Activated naive CD4-positive, alpha-beta T cell treated with anti-CD3 and anti-CD28 coated beads, Interleukin-2, amount 10 ng/mL, durations not matched to agents 7 days and 5 days (primary cell): ENCODE data around the gene NEK6.

Experiments used
- CTCF ChIA-PET: fragments of 350-600 bp; sonication (Branson Sonifier 250); formaldehyde crosslinking; loops from one replicate; lab custom pipeline; 2021; ENCODE audit warnings: antibody characterized with exemption; lab: Charles Lee
- DNase-seq: peaks from one replicate; pipeline ENCODE4 v3.0.0-alpha.2; 2020
- H3K27ac Mint-ChIP-seq: one replicate; pipeline ENCODE4 v1.8.0; 2021; ENCODE audit warnings: mild to moderate bottlenecking, moderate library complexity, mixed read lengths
- H3K27me3 Mint-ChIP-seq: one replicate; pipeline ENCODE4 v1.8.0; 2021; ENCODE audit warnings: mild to moderate bottlenecking, mixed read lengths
- H3K36me3 Mint-ChIP-seq: one replicate; pipeline ENCODE4 v1.8.0; 2021; ENCODE audit warnings: mixed read lengths
- H3K4me1 Mint-ChIP-seq: one replicate; pipeline ENCODE4 v1.8.0; 2021; ENCODE audit warnings: mixed read lengths
- H3K4me3 Mint-ChIP-seq: one replicate; pipeline ENCODE4 v1.8.0; 2021; ENCODE audit warnings: mild to moderate bottlenecking, moderate library complexity, mixed read lengths
- H3K9me3 Mint-ChIP-seq: one replicate; pipeline ENCODE4 v1.8.0; 2021; ENCODE audit warnings: mixed read lengths

The NEK6 gene

DNA sequence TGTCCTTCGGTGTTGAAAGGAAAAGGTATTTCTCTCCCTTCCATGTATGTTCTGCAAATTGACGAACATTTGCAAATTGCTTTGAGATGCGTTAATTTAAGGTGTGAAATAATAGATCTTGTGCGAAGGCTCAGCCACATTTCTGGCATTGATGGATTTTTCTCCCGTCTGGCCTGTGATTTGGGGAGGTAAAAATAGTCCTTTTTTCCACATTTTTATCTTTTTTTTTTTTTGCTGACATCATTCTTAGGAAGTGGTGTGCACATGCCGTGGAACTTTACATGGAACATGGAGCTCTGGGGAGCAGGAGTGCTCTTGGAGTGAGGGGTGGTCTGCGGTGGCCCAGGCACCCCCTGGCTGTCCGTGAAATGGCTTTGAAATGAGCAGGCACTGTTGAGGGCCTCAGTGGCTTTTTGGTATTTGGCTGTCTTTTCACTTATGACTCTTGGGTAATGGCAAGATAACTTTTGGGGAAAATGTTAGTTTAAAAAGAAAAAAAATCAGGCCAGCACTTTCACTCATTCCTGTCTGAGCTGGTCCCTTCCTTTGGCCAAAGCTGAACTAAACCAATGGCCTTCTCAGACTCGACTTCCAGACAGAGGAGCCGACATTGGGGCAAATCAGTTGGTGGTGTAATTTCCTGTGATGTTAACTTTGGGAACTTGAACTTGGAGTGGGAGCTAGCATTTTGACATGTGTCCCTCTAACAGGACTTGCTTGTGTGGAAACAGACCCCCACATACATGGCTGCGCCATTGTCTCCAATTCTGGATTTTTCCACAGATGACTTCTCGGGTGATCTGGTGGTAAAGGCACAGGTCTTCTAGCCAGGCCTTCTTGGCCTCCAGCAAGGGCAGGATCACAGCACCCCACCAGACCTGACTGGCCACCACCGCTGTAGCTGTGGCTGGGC is 4.2 kb downstream of the NEK6 start:
- Mint-ChIP-seq H3K4me3 (no peak overlapping the region), H3K27ac (no peak overlapping the region), H3K27me3 (peaks cover 88% of the 10 kb centered on the region), H3K4me1 (peaks cover 36% of the 10 kb centered on the region), H3K36me3 (peaks cover 5% of the 10 kb centered on the region), H3K9me3 (no peaks in the 10 kb centered on the region)
- CTCF ChIA-PET = no interaction called here
- no peak for DNase-seq

DNA sequence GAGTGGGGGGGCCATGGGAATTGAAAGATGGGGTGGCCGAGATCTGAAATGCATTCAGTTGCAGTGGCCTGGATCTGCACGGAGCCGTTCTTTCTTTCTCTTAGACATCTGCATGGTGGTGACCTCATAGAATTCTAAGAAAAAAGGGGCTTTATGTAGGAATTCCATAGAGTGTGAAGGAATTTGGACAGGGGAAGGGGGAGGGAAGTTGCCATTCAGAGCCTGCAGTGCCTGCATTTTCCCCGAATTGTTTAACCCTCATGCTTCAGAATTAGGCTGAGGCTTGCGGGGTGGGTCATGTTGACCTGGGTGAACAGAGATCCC is 4.9 kb downstream of the NEK6 start:
- Mint-ChIP-seq H3K36me3 (peaks cover 2% of the 10 kb centered on the region), H3K27ac (no peak overlapping the region), H3K4me3 (no peak overlapping the region), H3K27me3 (peaks cover 88% of the 10 kb centered on the region), H3K9me3 (no peaks in the 10 kb centered on the region), H3K4me1 (peaks cover 37% of the 10 kb centered on the region)
- CTCF ChIA-PET = no interaction called here
- no peak for DNase-seq

DNA sequence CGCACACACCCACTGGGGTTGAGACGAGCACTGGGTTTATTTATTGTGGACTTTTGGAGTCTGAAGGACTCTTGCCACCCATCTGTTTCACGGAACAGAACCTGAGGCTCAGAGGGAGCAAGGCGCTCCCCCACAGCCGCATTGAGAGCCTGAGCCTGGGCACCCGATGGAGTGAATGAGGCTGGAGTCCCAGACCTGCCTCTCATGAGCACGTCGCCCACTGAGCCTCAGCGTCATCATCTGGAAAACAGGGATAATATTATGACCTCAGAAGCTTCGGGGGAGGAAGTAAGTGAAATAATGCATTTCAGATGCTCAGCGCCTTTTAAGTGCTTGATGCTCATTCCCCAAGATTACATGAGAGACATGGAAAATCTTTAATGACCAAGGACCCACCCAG is 5.5 kb downstream of the NEK6 start:
- peaks cover 2% of the 10 kb centered on the region for H3K36me3 Mint-ChIP-seq
- DNase-seq = no peak
- H3K4me1 Mint-ChIP-seq = peaks cover 39% of the 10 kb centered on the region
- CTCF ChIA-PET = no interaction called here
- no peak overlapping the region for H3K27ac Mint-ChIP-seq
- peaks cover 90% of the 10 kb centered on the region for H3K27me3 Mint-ChIP-seq
- no peak overlapping the region for H3K4me3 Mint-ChIP-seq
- no peaks in the 10 kb centered on the region for H3K9me3 Mint-ChIP-seq

DNA sequence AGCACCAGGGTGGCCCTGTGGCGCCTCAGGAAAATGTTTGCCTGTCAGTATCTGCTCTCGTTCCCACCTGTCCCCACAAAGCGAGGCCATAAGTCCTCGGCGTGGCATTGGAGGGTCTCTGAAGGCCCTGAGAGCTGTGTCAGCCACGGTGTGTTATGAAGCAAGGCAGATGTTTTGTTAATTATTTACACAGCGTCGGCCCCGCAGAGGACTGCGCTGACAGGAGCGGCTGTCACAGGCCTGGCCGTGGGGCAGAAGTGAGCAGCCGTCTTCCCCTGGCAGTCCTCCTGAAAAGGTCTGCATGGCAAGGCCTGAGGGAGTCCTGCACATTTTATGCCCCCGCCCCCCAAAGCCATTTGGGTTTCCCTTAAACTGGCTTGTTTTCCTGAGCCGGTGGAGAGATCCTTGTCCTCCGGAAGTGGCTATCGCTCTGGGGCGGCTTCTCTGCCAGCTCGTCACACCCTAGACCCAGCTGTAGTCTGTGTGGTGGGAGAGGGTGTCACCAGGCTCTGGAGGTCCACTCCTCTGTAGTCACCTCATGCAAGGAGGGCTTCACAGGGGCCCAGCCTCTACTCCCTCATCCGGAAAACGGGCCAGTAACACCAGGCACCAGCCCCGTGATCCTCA is 6.2 kb downstream of the NEK6 start:
- peaks cover 33% of the 10 kb centered on the region for H3K4me1 Mint-ChIP-seq
- no peak for DNase-seq
- H3K36me3 Mint-ChIP-seq = no peaks in the 10 kb centered on the region
- no peaks in the 10 kb centered on the region for H3K9me3 Mint-ChIP-seq
- H3K27me3 Mint-ChIP-seq = peaks cover 87% of the 10 kb centered on the region
- no peak overlapping the region for H3K27ac Mint-ChIP-seq
- no peak overlapping the region for H3K4me3 Mint-ChIP-seq
- CTCF ChIA-PET = no interaction called here

DNA sequence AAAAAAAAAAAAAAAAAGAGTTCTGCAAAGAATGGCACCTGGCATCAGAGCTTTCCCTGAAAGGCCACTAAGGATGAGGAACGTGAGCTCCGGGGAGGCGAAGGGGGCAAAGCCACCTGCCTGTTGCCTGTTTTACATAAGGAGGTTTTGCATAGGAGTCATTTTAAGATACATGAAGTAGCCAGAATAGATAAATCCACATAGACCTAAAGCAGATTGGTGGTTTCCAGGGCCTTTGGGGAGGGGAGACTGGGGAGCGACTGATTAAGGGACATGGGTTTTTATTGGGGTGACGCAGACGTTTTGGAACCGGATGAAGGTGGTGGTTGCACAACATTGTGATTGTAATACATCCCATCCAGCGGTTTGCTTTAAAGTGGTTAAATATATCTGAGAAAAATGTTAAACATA is 7.1 kb downstream of the NEK6 start:
- Mint-ChIP-seq H3K4me1 (peaks cover 27% of the 10 kb centered on the region), H3K9me3 (no peaks in the 10 kb centered on the region), H3K27ac (no peak overlapping the region), H3K36me3 (no peaks in the 10 kb centered on the region), H3K27me3 (peaks cover 84% of the 10 kb centered on the region), H3K4me3 (no peak overlapping the region)
- no peak for DNase-seq
- CTCF ChIA-PET = no interaction called here

DNA sequence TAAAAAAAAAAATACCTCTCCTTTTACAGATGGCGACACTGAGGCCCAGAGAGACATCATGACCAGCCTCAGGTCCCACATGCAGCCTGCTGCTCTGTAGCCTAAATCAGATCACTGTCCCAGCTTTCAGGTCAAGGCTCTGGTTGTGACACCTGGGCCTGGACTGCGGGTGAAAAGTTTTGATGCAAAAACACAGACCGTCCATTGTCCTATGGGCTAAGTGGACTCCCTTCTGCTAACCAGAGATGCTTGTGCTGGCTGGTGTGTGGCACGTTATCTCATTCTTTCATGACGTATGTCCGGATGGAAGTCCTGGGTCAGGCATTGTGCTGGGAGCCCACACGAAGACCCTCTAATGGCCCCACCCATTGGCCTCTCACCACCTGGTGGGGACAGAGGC is 7.8 kb downstream of the NEK6 start:
- Mint-ChIP-seq H3K9me3 (no peaks in the 10 kb centered on the region), H3K4me1 (peaks cover 25% of the 10 kb centered on the region), H3K27me3 (peaks cover 83% of the 10 kb centered on the region), H3K27ac (no peak overlapping the region), H3K36me3 (no peaks in the 10 kb centered on the region), H3K4me3 (no peak overlapping the region)
- CTCF ChIA-PET = no interaction called here
- no peak for DNase-seq

DNA sequence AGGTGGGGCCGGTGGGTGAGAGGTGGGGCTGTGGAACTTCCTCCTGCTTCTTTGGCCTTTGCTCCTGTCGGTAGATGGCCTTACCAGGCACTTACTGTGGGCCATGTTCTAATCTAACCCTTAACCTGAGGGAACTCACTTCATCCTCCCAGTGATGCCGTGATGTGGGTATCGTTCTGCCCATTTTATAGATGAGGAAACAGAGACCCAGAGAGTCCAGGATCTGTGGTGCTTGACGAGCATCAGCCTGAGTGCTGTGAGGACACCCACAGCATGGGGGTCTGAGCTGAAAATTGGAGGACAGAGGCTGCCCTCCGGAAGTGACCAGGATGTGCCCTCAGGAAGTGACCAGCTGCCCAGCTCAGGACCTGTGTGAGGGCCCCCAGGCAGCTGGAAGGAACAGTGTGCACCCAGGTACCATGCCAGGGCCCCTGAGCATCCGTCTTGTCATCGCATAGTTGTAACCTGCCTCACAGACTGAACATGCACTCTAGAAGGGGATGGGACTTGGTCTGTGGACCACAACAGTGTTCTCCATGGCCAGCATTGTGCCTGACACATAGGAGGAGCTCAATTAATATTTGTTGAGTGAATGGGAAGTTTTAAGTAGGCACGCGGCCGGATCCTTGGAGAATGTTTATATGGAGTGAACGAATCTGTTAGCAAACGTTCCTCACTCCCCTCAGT is 8.5 kb downstream of the NEK6 start:
- no peaks in the 10 kb centered on the region for H3K36me3 Mint-ChIP-seq
- H3K4me3 Mint-ChIP-seq = no peak overlapping the region
- CTCF ChIA-PET = no interaction called here
- DNase-seq = no peak
- H3K4me1 Mint-ChIP-seq = peaks cover 17% of the 10 kb centered on the region
- no peak overlapping the region for H3K27ac Mint-ChIP-seq
- H3K27me3 Mint-ChIP-seq = peaks cover 81% of the 10 kb centered on the region
- no peaks in the 10 kb centered on the region for H3K9me3 Mint-ChIP-seq

DNA sequence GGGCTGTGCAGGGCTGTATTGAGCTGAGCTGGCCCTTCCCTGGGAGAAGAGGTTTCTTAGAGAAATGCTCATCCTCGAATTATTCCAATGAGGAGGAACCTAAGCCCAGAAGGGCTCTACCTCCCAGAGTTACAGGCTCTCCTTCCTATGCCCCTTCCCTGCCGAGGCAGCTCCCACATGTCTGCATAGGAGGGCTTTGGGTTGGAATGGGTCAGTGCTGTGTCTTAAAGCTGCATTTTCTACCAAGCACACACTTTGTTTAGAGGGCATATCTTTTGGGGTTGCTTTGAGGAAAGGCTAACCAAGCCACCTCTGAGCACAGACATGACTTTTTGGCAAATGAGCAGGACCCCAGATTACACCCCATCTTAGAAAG is 9.1 kb downstream of the NEK6 start:
- Mint-ChIP-seq H3K4me3 (no peak overlapping the region), H3K9me3 (no peaks in the 10 kb centered on the region), H3K4me1 (peaks cover 12% of the 10 kb centered on the region), H3K27ac (no peak overlapping the region), H3K36me3 (no peaks in the 10 kb centered on the region), H3K27me3 (peaks cover 79% of the 10 kb centered on the region)
- CTCF ChIA-PET = no interaction called here
- no peak for DNase-seq

DNA sequence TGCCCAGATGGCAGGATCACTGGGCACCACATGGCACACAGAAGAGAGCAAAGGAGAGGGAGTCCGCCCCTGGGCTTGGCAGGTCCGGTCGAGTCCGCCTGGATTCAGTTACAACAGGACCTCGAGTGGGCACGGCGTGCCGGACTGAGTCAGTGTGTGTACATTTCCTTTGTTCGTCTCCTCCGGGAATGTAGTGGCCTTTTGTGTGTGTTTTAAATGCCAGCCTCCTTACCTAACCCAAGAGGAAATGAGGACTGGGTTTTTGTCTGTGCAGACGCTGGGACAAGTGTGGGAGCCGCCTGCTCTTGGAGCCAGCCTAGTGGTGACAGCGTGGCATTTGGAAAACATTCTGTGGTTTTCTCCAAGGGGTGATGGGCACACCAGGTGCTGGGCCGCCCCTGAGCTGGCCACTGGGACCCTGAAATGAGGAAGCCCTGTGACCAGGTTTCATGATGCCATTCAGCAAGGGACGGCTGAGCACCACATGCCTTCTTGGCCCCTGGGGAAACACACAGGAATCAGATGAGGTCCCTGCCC is 9.6 kb downstream of the NEK6 start:
- Mint-ChIP-seq H3K4me1 (peaks cover 12% of the 10 kb centered on the region), H3K27ac (peak overlapping the region; percentile 29), H3K36me3 (no peaks in the 10 kb centered on the region), H3K9me3 (no peaks in the 10 kb centered on the region), H3K4me3 (no peak overlapping the region), H3K27me3 (peaks cover 74% of the 10 kb centered on the region)
- DNase-seq = no peak
- CTCF ChIA-PET = no interaction called here

DNA sequence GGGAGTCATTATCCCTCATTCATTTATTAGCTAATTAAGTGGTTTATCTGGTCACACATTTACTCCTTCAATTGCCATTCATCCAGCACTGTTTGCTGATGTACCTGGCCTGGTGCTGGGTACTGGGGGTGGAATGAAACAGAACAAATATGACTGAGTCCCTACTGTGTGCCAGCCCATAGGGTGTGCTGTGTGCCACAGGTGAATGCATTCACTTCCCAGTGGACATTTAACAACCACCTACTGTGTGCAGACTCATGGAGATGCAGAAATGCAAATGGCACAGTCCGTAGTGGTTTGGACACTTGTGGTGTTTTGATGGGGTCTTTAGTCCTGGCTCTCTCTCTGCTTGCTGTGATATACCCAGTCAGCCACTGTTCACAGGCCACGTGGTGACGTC is 10.5 kb downstream of the NEK6 start:
- Mint-ChIP-seq H3K9me3 (no peaks in the 10 kb centered on the region), H3K4me3 (no peak overlapping the region), H3K4me1 (peaks cover 12% of the 10 kb centered on the region), H3K27ac (no peak overlapping the region), H3K36me3 (no peaks in the 10 kb centered on the region), H3K27me3 (peaks cover 73% of the 10 kb centered on the region)
- CTCF ChIA-PET = no interaction called here
- no peak for DNase-seq

DNA sequence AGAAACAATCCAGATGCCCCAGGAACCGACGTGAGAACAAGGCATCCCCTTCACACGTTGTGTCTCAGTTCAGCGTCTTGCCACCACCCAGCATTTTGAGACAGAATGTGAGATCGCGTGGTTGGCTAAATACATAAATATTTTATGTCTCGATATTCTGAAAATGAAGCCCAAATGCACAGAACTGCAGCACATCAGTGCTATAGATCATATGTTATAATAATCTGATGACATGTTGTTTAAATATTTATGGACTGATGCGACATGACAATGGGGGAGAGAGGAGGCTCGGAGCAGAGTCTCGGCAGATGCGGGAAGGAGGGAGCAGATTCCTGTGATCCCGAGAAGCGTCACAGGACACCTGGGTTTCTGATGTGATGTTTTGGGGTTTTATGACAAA is 10.9 kb downstream of the NEK6 start:
- no peak overlapping the region for H3K27ac Mint-ChIP-seq

DNA sequence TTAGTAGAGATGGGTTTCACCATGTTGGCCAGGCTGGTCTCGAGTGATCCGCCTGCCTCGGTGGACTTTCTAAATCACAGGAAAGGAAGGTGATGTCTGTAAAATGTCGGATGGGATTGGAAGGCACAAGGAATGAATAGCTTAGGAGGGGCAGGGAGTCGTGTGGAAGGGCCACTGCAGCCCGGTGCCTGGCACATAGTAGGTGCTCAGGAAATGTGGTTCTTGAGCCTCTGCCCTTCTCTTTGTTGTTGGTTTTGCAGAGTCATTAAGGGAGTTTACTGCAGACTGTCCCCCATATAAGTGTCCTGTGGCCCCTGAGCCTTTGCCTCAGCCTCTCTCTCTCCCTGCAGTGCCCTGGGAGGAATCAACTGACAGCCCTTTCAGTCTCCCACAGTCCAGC is 11.8 kb downstream of the NEK6 start:
- H3K9me3 Mint-ChIP-seq = no peaks in the 10 kb centered on the region
- H3K4me1 Mint-ChIP-seq = peaks cover 12% of the 10 kb centered on the region
- H3K4me3 Mint-ChIP-seq = no peak overlapping the region

More for the DNA sequence above, 10.9 kb downstream of the NEK6 start:
- Mint-ChIP-seq H3K4me1 (peaks cover 12% of the 10 kb centered on the region), H3K9me3 (no peaks in the 10 kb centered on the region), H3K27me3 (peaks cover 71% of the 10 kb centered on the region), H3K36me3 (no peaks in the 10 kb centered on the region), H3K4me3 (no peak overlapping the region)
- CTCF ChIA-PET = no interaction called here
- no peak for DNase-seq

DNA sequence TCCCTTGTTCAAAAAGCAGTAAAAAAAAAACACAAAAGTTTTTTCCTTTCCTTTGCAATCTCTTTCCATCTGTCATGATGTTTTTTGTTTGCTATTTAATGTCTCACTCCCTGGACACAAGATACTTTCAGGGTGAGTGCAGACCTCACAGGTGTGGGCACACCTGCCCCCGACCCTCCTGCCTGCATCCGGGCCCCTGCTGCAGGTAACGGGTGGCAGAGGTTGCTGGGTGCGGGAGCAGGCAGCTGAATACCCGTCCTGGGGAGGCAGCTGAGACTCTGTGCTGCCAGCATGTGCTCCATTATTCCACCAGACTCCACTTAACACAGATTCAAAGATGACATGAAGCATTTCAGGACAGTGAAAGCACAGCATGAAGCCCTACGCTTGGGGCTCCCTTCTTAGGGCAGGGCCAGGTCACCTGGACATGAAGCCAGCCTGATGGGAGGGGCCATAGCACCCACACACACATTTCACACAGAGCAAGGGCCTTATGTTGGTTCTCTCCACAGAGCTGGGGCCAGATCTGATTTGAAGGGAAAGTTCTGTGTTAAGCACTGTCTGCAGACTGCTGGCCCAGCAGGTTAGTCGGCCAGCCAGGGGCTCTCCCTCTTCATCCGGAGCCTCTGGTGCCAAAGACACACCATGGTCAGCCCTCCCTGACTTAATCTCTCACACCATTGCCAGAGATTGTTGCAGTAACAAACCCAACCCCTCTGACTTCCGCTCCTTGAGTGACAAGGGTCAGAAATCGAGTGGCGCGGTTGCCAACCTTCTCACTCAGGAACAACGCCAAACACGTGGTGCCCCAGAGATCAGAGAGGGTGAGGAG is 13.0 kb downstream of the NEK6 start:
- Mint-ChIP-seq H3K4me3 (no peak overlapping the region), H3K27me3 (peaks cover 71% of the 10 kb centered on the region), H3K27ac (no peak overlapping the region), H3K4me1 (peaks cover 12% of the 10 kb centered on the region), H3K36me3 (no peaks in the 10 kb centered on the region), H3K9me3 (no peaks in the 10 kb centered on the region)
- CTCF ChIA-PET = no interaction called here
- no peak for DNase-seq

More for the DNA sequence above, 11.8 kb downstream of the NEK6 start:
- Mint-ChIP-seq H3K36me3 (no peaks in the 10 kb centered on the region), H3K27me3 (peaks cover 73% of the 10 kb centered on the region), H3K27ac (no peak overlapping the region)
- DNase-seq = no peak
- CTCF ChIA-PET = no interaction called here

DNA sequence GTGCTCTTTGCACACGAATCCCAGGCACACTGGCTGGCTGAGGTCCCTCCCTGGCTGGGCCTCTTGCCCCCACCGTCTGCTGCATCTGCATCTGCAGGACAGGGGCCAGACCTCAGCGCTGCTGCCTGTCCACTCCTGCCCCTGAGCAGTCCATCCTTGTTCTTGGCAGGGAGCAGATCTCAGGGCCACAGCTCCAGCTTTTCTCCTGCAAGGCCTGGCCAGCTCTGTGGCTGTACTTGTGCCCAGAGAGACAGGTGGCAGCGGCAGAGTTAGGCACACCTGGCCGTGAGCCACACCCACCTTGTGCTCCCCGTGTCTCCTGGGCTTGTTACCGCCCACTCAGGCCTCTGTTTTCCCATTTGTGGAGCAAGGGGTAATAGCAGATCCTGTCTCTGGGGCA is 13.9 kb downstream of the NEK6 start:
- no peak for DNase-seq
- CTCF ChIA-PET = no interaction called here
- H3K4me3 Mint-ChIP-seq = no peak overlapping the region
- H3K36me3 Mint-ChIP-seq = no peaks in the 10 kb centered on the region
- H3K9me3 Mint-ChIP-seq = no peaks in the 10 kb centered on the region
- peaks cover 67% of the 10 kb centered on the region for H3K27me3 Mint-ChIP-seq
- H3K27ac Mint-ChIP-seq = no peak overlapping the region
- H3K4me1 Mint-ChIP-seq = peaks cover 11% of the 10 kb centered on the region
